Panc1 (cell line): ENCODE measurements around the gene PRR30.

Source experiments
- CTCF ChIP-seq: fragments of 450-650 bp; IDR thresholded peaks from 2 replicates; pipeline ENCODE4 v1.5.1; 2017; ENCODE audit warnings: mild to moderate bottlenecking
- POLR2AphosphoS5 ChIP-seq: IDR thresholded peaks from 2 replicates; pipeline ENCODE4 v1.6.1; 2012; ENCODE audit warnings: mild to moderate bottlenecking, low read depth, low read length, moderate library complexity
- TF ChIP-seq, protein P1 (sequence below), 2 experiments: IDR thresholded peaks; 2 replicates each; pipeline ENCODE4 v1.6.1; 2011 to 2012; ENCODE audit warnings: low read depth in 2 of 2, control low read depth in 1 of 2, low read length in 1 of 2, mild to moderate bottlenecking in 1 of 2, moderate library complexity in 1 of 2; ENCODE audit not compliant: insufficient read depth in 1 of 2

- no peak for TF ChIP-seq POLR2AphosphoS5
- no peak for TF ChIP-seq CTCF
- TF ChIP-seq, protein P1, sequence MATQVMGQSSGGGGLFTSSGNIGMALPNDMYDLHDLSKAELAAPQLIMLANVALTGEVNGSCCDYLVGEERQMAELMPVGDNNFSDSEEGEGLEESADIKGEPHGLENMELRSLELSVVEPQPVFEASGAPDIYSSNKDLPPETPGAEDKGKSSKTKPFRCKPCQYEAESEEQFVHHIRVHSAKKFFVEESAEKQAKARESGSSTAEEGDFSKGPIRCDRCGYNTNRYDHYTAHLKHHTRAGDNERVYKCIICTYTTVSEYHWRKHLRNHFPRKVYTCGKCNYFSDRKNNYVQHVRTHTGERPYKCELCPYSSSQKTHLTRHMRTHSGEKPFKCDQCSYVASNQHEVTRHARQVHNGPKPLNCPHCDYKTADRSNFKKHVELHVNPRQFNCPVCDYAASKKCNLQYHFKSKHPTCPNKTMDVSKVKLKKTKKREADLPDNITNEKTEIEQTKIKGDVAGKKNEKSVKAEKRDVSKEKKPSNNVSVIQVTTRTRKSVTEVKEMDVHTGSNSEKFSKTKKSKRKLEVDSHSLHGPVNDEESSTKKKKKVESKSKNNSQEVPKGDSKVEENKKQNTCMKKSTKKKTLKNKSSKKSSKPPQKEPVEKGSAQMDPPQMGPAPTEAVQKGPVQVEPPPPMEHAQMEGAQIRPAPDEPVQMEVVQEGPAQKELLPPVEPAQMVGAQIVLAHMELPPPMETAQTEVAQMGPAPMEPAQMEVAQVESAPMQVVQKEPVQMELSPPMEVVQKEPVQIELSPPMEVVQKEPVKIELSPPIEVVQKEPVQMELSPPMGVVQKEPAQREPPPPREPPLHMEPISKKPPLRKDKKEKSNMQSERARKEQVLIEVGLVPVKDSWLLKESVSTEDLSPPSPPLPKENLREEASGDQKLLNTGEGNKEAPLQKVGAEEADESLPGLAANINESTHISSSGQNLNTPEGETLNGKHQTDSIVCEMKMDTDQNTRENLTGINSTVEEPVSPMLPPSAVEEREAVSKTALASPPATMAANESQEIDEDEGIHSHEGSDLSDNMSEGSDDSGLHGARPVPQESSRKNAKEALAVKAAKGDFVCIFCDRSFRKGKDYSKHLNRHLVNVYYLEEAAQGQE (IDR thresholded peaks at IDR 0.05; ENCODE audit: insufficient read depth in 1 of 2, low read depth in 2 of 2, low read length in 1 of 2): no peak
These were observed 19.3 kb upstream of the PRR30 start for GRCh38 chr2:27158468-27158867.
